ENCODE results near the gene RAB3A. TPM values are rescaled to one million over a fixed set of nuclear protein-coding genes. Genes with fewer than 3 reads are reported as not detected.
A peak's percentile ranks its signal among the peaks of the same experiment; 100 is the strongest.

RAB3A gene
- total RNA-seq, 2 experiments from 2014 or later: 4.9 to 8.6 TPM

DNA sequence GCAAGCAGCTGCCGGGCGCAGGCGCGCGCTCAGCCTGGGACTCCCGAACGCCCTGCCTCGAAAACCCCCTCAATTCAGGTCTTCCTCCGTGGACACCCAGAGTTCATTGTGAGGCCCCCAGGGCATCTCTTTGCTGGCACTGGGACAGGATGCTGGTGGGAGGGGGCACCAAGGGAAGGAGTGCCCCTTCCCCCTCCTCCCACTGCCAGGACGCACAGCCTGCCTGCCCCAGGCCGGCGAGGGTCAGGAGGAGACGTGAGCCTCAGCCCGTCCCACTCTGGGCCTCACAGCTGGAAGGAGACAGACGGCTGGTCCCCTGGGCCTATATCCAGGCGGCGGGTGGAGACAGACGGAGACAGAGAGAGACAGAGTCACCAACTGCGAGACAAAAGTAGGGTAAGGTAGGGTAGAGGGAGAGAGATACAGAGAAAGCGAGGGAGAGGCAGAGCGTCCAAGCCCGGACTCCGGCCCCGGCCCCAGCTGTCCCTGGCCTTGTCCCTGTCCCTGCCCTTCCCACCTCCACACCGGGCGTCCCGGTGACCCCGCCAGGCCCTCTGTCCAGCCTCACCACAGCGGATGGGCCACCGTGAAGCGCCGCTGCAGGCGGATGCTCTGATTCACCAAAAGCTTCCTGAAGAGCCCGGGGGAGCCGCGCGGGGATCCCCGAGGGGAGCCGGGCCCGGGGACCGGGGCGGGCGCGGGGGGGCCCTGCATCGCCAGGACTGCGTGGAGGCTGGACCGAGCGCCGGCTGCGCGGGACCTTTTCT, 22.0 kb upstream of the RAB3A start, which contains the start of gene PDE4C:
TSS of gene PDE4C (minus strand) at position 737 of the 767 bp plus-strand sequence. CDS start at position 714, 23 bp downstream.
- POLR2A ChIA-PET: interaction anchor here (0.6 kb wide), 1 partner anchor 112 kb away, joined by 3 read pairs; no protein-coding TSS in a partner anchor
- no peak for TF ChIP-seq EZH2phosphoT487 (IDR thresholded peaks at IDR 0.05; ENCODE audit: borderline replicate concordance, low read depth, low read length)
- TF ChIP-seq, protein P1, sequence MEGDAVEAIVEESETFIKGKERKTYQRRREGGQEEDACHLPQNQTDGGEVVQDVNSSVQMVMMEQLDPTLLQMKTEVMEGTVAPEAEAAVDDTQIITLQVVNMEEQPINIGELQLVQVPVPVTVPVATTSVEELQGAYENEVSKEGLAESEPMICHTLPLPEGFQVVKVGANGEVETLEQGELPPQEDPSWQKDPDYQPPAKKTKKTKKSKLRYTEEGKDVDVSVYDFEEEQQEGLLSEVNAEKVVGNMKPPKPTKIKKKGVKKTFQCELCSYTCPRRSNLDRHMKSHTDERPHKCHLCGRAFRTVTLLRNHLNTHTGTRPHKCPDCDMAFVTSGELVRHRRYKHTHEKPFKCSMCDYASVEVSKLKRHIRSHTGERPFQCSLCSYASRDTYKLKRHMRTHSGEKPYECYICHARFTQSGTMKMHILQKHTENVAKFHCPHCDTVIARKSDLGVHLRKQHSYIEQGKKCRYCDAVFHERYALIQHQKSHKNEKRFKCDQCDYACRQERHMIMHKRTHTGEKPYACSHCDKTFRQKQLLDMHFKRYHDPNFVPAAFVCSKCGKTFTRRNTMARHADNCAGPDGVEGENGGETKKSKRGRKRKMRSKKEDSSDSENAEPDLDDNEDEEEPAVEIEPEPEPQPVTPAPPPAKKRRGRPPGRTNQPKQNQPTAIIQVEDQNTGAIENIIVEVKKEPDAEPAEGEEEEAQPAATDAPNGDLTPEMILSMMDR (conservative IDR thresholded peaks at IDR 0.05; ENCODE audit: low read length): no peak
- CTCF ChIA-PET (ENCODE audit: unreplicated experiment): no interaction called here
- intact Hi-C loops (cut with micrococcal nuclease; ENCODE audit: unreplicated experiment): no loop called here
- Histone ChIP-seq H3K4me2 (ENCODE audit: low read length) (peak within 1 kb of the TSS; percentile 75), H3K36me3 (ENCODE audit: insufficient read depth, low read length) (no peaks in the 10 kb centered on the region), H3K4me3 (ENCODE audit: low read depth, low read length, poor library complexity, severe bottlenecking) (no peak within 1 kb of the TSS), H3K79me2 (ENCODE audit: insufficient read depth, low read depth, low read length) (no peaks in the 10 kb centered on the region), H3K9me2 (ENCODE audit: insufficient read depth, low read length) (no peaks in the 10 kb centered on the region), H3K4me1 (ENCODE audit: insufficient read depth, low read length, poor library complexity, severe bottlenecking) (peaks cover 49% of the 10 kb centered on the region), H4K20me1 (ENCODE audit: insufficient read depth, low read length) (no peaks in the 10 kb centered on the region), H3K9me3 (ENCODE audit: low read length) (no peaks in the 10 kb centered on the region), H2AFZ (ENCODE audit: low read length) (no peak within 1 kb of the TSS), H3K27ac (ENCODE audit: low read depth, low read length, poor library complexity, severe bottlenecking) (no peak within 1 kb of the TSS)
- no TSS peak for BruUV-seq (replicated peaks)
- no peak for DNase-seq (ENCODE audit: low spot score)

- no peak overlapping the region for H2AFZ ChIP-seq (ENCODE audit: low read length)
- ChIA-PET CTCF (ENCODE audit: unreplicated experiment) (no interaction called here), POLR2A (interaction anchor here (0.6 kb wide), 1 partner anchor 112 kb away, joined by 3 read pairs; no protein-coding TSS in a partner anchor)
- no peaks in the 10 kb centered on the region for H3K36me3 ChIP-seq (ENCODE audit: insufficient read depth, low read length)
- no peaks in the 10 kb centered on the region for H3K9me3 ChIP-seq (ENCODE audit: low read length)
- no peaks in the 10 kb centered on the region for H3K9me2 ChIP-seq (ENCODE audit: insufficient read depth, low read length)
- intact Hi-C loops (cut with micrococcal nuclease; ENCODE audit: unreplicated experiment): no loop called here
- no peak for DNase-seq (ENCODE audit: low spot score)
- no peaks in the 10 kb centered on the region for H4K20me1 ChIP-seq (ENCODE audit: insufficient read depth, low read length)
- H3K27ac ChIP-seq (ENCODE audit: low read depth, low read length, poor library complexity, severe bottlenecking): no peak overlapping the region
- H3K79me2 ChIP-seq (ENCODE audit: insufficient read depth, low read depth, low read length): no peaks in the 10 kb centered on the region
- peaks cover 44% of the 10 kb centered on the region for H3K4me1 ChIP-seq (ENCODE audit: insufficient read depth, low read length, poor library complexity, severe bottlenecking)
- peak overlapping the region; percentile 75; the same call in 1 of the 2 replicates for H3K4me2 ChIP-seq (ENCODE audit: low read length)
- TF ChIP-seq EZH2phosphoT487 (IDR thresholded peaks at IDR 0.05; ENCODE audit: borderline replicate concordance, low read depth, low read length): no peak
- TF ChIP-seq, protein P1 (conservative IDR thresholded peaks at IDR 0.05; ENCODE audit: low read length): no peak
- no peak overlapping the region for H3K4me3 ChIP-seq (ENCODE audit: low read depth, low read length, poor library complexity, severe bottlenecking)
- BruUV-seq (replicated peaks): no TSS peak
Measured at GRCh38 chr19:18225355-18225701, 21.5 kb upstream of the RAB3A start.
